GM21381 (cell line): ENCODE measurements around the gene RBPJL.

Source experiments
- ATAC-seq: cut with Tn5 transposase; IDR thresholded peaks from one replicate; pipeline ENCODE4 v1.9.1; 2021; ENCODE audit warnings: mild to moderate bottlenecking, moderate library complexity; ENCODE audit not compliant: unreplicated experiment

The RBPJL gene

DNA sequence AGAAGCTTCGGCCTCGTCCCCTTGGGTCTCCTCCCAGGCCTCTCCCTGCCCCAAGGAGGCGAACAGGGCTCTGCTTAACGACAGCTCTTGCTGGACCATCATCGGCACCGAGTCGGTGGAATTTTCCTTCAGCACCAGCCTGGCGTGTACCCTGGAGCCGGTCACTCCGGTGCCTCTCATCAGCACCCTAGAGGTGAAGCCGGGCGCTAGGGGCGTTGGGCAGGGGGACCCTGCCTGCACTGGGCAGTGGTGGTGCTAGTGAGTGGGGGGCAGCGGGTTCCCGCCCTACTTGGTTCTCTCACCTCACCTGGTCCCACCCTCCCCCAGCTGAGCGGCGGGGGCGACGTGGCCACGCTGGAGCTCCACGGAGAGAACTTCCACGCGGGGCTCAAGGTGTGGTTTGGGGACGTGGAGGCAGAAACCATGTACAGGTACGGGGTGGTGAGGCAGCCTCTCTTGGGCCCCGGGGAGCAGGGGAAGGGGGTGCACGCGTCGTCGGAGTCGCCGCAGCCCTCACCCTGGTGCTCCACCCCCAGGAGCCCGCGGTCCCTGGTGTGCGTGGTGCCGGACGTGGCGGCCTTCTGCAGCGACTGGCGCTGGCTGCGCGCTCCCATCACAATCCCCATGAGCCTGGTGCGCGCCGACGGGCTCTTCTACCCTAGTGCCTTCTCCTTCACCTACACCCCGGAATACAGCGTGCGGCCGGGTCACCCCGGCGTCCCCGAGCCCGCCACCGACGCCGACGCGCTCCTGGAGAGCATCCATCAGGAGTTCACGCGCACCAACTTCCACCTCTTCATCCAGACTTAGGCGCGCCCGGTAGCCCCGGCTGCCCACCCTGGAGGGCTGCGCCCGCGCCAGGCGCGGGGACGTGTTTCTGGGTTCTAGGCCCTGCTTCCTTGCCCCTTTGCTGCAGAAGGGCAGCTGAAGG, 9.8 kb downstream of the RBPJL start:
- ATAC-seq: no peak

DNA sequence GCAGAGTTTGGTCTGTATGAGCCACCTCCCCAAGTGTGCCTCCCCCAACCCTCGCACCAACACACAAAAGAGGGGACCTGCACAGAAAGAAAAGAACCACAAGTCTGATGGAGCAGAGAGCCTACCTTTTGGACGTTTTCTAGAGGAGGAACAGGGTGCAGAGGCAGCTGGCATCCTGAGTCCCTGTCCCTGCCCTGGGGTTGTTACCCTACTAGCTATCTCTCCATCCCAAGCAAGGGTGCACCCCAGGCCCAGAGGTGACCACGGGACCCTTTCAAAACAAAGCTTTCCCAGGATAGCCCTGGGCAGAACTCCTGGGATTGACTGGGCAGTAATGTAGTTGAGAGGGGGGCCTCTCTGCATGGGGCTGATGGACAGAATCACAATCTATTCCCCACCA, 11.2 kb downstream of the RBPJL start:
- ATAC-seq: no peak

DNA sequence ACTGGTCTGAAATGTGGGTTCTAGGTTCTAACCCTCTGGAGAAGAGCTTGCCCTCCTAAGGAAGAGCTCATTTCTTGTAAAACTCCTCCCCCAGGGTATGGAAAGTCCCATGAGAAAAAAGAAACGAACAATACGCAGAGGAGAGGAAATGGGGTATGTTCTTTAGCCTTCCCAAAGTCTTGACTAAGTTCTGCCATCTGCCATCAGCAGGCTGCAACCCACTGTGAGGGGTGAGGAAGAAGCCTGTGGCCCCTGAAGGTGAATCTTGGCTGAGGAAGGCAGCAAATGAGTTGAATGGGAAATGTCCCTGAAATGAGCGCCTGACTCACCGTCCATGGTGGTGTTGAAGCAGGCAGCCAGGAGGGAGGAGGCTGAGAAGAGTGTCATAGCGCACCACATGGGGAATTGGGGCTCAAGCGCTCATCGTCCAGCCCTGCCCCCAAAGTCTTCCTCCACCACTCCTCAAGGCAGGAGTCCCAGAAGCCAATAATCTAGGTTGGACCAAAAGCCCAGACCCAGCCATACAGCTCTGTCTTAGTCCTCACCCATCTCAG, 11.8 kb downstream of the RBPJL start:
- no peak for ATAC-seq

DNA sequence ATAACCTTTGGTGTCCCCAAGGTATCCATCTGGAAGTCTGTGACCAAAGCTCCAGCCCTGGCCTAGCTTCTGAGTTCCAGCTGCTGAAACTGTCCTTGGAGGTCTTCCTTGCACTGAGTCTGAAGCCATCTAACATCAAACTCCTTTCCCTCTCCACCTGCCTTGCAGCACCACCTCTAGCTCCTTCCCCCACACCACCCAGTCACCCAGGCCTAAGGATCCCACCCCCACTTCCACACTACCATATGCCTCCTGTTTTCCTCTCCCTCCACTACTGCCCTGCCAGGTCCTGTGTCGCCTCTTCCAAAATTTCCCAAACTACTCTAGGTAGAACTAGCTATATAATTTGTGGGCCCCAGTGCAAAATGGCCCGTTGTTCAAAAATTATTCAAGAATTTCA, 12.3 kb downstream of the RBPJL start:
- ATAC-seq: no peak

DNA sequence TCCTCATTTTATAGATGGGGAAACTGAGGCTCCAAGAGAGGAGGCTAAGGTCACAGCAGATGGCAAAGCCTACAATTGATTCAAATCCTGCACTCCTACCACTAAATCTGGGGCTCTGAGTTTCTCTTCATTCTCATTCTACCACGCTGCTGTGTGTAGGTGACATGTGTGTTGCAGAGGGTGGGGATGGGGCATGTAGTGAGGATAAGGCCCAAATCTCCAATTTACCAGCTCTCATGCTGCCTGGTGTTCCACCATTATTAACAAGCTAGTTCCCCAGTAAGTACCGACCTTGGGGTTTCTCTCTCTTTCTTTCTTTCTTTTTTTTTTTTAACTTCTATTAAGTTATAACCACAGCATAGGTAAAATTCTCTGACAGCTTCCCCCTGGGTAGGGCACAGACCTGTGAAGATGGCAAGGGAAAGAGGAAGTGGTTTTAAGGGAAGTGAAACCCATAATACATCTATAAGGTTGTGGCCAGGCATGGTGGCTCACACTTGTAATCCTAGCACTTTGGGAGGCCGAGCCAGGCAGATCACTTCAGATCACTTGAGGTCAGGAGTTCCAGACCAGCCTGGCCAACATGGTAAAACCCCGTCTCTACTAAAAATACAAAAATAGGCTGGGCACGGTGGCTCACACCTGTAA, 14.4 kb downstream of the RBPJL start:
- ATAC-seq: peak; percentile 66

DNA sequence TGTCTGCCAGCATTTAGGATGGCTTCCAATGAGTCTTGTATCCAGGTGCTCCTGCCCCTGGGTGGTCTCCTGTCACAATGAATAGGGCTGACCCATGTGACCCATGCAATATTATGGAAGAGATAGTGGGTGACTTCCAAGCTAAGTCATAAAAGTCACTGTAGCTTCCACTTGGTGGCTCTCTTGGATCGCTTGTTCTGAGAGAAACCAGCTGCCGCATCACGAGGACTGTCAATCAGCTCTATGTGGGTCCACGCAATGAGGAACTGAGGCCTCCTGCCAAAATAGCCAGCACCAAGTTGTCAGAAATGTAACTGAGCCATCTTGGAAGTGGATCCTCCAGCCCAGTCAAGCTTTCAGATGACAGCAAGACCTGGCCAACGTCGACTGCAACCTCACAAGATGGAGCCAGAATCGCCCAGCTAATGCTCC, 16.3 kb downstream of the RBPJL start:
- no peak for ATAC-seq

DNA sequence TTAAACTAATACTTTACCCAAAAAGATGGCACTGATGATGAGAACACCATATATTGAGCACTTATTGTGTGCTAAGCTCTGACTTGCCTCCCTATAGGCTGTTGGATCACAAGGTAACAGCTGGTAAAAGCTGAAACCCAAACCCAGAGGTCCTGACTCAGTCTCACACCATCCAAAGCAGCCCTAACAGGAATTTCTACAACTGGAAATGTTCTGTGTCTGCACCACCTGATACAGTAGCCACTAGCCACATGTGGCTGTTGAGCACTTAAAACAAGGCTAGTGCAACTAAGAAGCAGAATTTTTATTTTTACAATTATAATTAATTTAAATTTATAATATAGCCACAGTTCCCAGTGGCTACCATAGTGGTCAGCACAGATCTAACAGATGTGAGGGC, 17.1 kb downstream of the RBPJL start:
- ATAC-seq: no peak

DNA sequence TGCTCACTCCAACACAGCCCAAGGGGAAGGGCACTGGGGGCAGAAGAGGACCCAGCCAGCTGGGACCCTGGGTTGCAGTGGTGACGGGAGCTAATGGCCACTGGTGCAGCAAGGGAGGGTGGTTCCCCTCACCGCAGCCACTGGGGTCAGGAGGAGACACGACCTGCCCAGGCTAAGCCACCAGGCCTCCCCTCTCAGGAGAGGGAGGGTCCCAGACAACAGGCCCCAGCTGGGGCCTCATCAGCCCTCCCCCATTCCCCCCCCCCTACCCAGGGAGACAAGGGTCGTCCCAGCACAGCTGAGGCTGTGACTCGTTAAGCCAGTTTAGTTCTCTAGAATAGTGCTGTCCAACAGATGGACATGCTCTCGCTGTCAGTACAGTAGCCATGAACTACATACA, 18.7 kb downstream of the RBPJL start:
- no peak for ATAC-seq

DNA sequence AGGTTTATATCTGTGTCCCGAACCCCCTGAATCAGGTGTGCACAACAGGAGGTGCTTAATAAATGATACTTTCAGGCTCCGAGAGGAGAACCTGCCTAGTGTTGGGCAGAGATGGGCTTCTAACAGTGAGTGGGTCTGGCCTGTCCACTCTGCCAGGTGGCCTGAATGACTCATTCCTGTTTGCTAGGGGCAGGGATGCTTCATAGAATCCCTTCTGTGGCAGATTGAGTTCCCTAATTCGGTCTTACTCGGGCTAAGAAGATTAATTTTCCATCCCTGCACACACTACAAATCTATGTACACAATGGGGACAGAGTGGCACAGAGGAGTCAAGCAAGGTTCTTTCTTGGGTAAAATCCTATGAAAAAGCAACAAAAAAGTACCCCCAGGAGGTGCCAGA, 21.8 kb downstream of the RBPJL start:
- ATAC-seq: no peak

DNA sequence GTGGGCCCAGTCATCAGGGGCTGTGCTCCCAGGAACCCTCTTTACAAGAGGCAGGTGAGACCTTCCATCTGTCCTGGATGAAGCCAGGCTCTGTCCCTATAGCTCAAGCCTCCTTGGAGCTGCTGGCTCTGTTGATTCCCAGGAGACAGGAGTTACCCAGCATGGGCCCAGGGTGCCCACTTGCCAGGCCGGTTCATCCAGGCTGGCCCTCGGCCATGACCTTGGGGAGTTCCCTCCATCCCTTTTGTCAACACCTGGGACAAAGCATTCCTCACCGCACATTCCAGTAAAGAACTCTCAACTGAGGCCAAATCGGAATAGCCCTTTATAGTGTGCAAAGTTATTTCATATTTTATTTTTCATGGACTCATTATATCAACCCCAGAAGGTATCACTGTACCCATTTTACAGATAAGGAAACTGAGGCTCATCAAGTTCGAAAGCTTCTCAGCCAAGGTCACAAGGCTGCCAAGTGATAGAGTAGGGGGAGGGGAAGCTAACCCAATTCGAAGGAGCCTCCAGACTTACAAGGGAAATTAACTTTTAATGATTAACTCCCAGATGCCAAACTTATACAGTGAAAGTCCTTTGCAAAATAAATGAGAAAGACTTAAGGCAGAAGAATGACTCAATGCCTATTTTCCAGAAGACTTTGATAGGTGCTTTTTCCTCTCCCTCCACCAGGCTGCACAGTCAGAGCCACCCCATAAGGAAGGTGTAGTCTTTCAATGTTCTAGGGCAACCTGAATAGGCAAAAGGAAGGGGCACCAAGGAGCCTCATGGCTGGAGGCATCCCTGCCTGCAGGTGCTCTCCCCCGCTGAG, 23.1 kb downstream of the RBPJL start:
- no peak for ATAC-seq

DNA sequence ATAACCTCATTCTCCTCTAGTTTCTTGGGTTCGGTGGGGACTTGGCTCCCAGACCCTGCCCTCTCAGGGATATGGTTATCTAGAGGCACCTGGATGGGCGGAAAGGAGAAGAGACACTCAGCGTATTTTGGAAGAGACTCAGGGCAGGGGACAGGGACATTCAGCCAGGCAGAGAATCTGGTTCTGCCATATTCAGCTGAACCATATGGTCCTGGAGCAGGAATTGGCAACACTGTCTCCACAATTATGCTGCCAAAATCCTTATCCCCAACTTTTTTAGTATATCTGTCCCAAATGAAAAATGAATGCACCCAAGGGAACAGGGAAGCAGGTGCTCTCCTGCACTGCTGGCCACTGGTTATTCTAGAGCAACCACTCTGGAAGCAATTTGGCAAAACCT, 23.8 kb downstream of the RBPJL start:
- ATAC-seq: no peak

DNA sequence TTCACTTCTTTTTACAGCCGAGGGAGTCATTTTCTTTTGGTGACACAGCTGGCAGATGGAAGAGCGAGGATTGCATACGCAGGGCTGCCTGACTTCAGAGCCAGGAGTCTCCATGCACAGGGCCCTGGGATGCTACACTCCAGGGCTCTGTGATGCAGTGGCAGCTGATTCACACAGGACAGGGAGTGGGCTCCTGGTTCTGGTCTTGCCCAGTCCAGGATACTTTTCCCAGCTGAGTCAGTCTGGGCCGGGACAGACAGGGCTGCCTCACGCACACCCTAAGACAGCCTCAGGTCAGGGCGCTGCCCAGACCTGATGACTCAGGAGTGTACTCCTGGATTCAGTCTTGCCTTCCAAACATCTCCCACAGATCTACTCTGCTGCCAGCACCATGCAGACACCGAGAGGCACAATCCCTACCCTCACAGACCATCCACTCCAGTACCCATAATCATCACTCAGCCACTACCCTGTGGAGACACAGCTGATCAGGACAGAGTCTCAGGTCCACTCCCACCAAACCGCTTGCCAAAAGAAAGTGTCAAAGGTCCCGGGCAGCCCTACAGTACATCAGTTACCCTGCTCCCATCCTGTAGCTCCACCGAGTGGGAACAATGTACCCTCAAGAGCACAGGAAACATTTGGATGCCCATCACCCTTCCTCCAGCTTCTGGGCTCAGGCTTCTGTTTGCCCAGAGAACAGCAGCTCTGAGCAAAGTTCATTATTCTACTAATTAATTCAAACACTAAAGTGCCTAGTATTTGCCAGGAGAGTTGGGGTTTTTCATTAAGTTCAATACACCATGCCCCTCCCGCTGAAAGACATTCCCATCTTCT, 30.1 kb downstream of the RBPJL start:
- ATAC-seq: no peak

DNA sequence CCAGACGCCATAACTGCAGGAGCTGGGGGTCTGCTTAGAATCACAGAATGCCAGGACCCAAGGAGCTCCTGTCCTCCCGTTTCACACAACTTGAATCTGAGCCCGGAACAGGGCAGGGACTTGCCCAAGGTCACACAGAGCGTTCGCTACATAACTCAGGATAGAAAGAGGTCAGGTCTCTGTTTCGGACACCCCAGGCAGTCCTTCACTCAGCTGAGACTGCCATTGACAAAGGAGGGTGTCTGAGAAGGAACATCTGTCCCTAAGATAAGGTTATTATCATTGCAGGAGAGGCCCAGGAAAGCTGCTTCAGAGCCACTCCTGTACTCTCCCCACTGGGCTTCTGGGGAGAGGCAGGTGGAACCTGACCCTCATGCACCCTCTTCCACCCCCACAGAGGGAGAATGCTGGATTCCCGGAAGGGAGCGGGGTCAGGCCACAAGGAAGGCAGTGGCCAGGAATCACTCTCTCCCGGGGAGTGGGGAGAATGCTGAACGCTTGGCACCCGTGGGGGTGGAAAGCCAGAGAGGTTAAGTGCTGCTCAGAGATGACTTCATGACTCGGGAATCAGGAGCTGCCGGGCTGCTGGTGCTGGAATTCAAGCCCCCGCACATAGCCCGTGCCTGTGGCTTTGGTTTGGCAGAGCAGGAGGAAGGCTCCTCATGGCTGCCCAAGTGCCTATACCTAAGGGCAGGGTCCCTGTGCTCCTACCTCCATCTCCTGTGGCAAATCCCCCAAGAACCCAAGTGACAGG, 30.9 kb downstream of the RBPJL start:
- no peak for ATAC-seq

DNA sequence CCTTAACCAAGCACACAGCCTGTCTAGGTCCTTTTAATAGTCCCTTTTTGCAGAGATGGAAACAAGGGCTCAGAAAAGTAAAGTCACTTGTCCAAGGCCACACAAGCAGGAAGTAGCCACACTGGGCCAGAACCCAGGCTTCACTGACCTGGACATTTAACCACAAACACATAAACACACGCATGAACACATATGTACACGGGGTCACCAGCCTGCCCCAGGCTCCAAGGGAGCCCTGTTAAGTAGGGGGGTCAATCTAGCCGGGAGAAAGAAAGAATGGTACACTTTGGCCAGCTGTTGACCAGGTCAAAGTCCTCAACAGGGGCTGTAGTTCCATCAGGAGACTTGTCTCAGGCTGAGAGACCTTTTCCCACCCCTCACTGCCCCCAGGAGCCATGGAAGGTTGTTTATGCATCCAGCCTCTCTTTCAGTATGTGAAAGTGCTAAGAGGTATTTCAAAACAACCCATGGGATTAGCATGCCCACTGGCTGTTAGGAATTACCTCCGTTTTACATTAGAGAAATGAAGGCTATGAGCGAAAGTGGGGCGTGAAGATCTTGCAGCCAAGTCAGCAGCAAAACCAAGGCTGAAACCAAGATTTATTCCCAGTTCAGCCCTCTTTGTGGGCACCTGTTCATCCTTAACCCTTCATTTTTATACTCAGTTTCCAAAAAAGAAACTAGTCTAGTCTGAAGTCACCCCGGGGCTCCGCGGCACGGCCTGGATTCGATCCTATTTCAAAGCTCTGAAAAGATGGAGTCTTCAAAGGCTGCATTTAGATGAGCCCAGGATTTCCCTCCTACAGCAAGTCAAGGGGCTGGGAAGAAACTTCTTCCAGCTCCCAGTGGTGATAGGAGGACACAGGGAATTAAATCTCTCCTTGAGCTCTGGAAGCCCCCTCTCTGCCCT, 31.7 kb downstream of the RBPJL start:
- ATAC-seq: no peak

DNA sequence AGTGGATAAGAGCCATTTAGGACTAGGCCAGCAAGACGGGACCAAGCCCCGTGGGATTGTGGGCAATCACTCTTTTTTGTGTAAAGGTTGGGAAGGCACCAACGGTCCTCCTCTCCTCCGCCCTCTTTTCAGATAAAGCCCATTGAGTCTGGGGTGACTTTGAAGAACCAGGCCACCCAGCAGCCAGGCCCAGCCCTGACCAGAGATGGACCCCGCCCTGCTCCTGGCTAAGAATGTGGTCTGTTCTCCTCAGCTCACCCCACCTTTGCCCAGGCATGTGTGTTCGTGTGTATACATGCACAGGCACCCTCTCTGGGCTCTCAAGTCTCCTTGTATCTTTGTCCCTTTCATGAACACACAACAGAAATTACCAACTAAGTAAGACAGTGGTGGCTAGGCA, 32.4 kb downstream of the RBPJL start:
- ATAC-seq: no peak

DNA sequence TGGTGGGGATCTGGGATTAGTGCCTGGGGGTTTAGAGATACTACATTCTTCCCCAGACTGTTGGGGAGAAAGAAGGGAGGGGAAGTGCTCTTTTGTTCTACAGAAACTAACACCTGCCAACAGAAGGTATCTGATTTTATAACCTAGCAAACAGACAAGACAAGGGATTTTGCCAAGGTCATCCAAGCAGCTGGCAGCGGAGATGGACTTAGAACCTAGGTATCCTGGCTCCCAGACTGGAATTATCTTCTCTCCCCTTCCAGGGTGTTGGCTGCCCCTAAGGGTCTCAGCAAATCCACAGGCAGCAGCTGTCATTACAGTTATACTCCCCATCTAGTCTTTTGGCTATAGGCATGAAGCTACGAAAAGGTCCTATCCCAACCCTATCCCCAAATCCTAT, 33.2 kb downstream of the RBPJL start:
- ATAC-seq: no peak

DNA sequence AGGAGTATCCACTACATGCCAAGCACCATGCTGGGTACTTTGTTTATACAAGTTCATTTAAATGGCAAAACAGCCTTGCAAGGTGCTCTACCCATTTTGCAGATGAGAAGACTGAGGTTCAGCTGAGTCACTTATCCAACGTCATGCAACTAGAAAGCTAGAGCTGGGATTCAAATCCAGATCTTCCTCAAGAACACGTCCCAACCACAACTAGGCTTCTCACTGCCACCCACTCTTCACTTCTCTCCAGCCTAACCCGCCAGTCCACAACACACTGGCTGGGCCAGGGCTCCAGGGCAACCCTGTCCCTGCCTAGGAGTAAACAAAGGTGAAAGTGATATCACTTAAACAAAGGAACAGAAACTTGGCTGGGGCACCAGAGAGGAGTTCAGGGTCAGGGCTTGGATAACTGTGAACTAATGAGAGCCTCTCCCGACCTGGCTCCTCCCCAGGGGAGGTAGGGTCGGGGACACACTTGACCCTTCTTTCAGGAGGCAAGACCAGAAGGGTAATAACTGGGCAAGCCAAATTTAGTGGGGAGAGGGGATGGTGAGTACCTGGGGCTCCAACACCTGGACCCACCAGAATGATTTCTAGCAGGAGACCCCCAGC, 33.7 kb downstream of the RBPJL start:
- ATAC-seq: no peak

DNA sequence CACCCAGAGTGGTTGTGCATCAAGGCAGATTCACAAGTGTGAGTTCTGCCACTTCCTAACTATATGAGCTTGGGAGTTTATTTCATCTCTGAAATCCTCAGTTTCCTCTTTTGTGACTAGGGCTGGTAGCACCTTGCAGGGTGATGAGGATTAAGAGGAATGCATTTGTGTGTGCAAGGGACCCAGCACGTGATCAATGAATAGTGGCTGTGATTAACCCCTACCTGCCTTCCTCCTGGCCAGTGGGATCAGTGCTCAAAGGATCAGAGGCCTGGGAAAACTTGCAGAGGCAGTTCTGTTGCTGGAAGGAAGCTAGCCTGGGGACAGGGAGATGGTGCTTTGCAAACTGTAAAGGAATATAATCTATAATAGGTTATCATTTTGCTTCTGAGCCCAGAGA, 34.3 kb downstream of the RBPJL start:
- no peak for ATAC-seq
